RWPE1 (cell line): ENCODE results near the gene ABCA6.

Source experiments
- CTCF ChIA-PET: fragments of 350-600 bp; sonication (Branson Sonifier 250); formaldehyde crosslinking; extraction: SDS; loops from one replicate; lab custom pipeline; 2021; lab: Yijun Ruan, JAX
- POLR2A ChIA-PET: fragments of 400-600 bp; formaldehyde crosslinking; extraction: SDS; loops from one replicate; lab custom pipeline; 2020; ENCODE audit warnings: antibody characterized with exemption; ENCODE audit not compliant: low non-redundant PET; lab: Yijun Ruan, JAX
- DNase-seq: peaks from one replicate; pipeline ENCODE4 v3.0.0; 2012; ENCODE audit warnings: low spot score
- H3K27ac ChIP-seq: fragments of 450-650 bp; 2 replicates; pipeline ENCODE4 v1.5.1; 2017
- CTCF ChIP-seq: fragments of 450-650 bp; conservative IDR thresholded peaks from 2 replicates; pipeline ENCODE4 v1.5.1; 2017; ENCODE audit warnings: low read depth, mild to moderate bottlenecking

The ABCA6 gene

GRCh38 chr17:69062860-69063581, 78.7 kb downstream of the ABCA6 start:
- H3K27ac ChIP-seq: no peak overlapping the region
- TF ChIP-seq CTCF: no peak
- DNase-seq: no peak
- ChIA-PET CTCF (no interaction called here), POLR2A (no interaction called here)

GRCh38 chr17:69061721-69062556, 79.8 kb downstream of the ABCA6 start:
- no peak for TF ChIP-seq CTCF
- DNase-seq: no peak
- CTCF ChIA-PET: no interaction called here
- POLR2A ChIA-PET: no interaction called here
- H3K27ac ChIP-seq: no peak overlapping the region

GRCh38 chr17:69060822-69061221, 80.9 kb downstream of the ABCA6 start, which contains the start of gene ABCA9:
TSS of gene ABCA9 (minus strand) at chr17:69060927. CDS start at chr17:69051126, 9,801 bp downstream.
- no peak for DNase-seq
- CTCF ChIA-PET: no interaction called here
- H3K27ac ChIP-seq: no peak within 1 kb of the TSS

GRCh38 chr17:69059458-69060175, 82.1 kb downstream of the ABCA6 start:
- DNase-seq: no peak
- no peak for TF ChIP-seq CTCF
- no peak overlapping the region for H3K27ac ChIP-seq
- CTCF ChIA-PET: no interaction called here
- POLR2A ChIA-PET: no interaction called here

More at GRCh38 chr17:69060822-69061221, 80.9 kb downstream of the ABCA6 start, which contains the start of gene ABCA9:
- no peak for TF ChIP-seq CTCF
- POLR2A ChIA-PET: no interaction called here

GRCh38 chr17:69058165-69058564, 83.5 kb downstream of the ABCA6 start:
- CTCF ChIA-PET: no interaction called here
- POLR2A ChIA-PET: no interaction called here
- H3K27ac ChIP-seq: no peak overlapping the region
- no peak for DNase-seq
- no peak for TF ChIP-seq CTCF

- ChIA-PET POLR2A (no interaction called here), CTCF (no interaction called here)
- H3K27ac ChIP-seq: no peak overlapping the region
- TF ChIP-seq CTCF: no peak
- no peak for DNase-seq
These were observed 84.4 kb downstream of the ABCA6 start for GRCh38 chr17:69057280-69057679.
